SK-N-SH treated with all-trans-retinoic acid at 6 μM for 48 hours (cell line): ENCODE measurements around the gene TSHZ2.

Source experiments
- ATAC-seq: fragments of 200-7000 bp; cut with Tn5 transposase; 3 replicates; pipeline ENCODE4 v1.9.1; 2020; ENCODE audit warnings: mild to moderate bottlenecking, moderate library complexity
- BACH2 ChIP-seq: fragments of 250-450 bp; sonication (Bioruptor Pico); IDR thresholded peaks from 2 replicates; pipeline ENCODE4 v1.9.0; 2021; ENCODE audit warnings: mild to moderate bottlenecking, borderline replicate concordance
- CSDC2 ChIP-seq: fragments of 250-450 bp; sonication (Bioruptor Pico); IDR thresholded peaks from 2 replicates; pipeline ENCODE4 v1.5.0; 2020; ENCODE audit warnings: mild to moderate bottlenecking, moderate library complexity
- ESRRG ChIP-seq: fragments of 250-450 bp; sonication (Bioruptor Pico); IDR thresholded peaks from 2 replicates; pipeline ENCODE4 v1.6.1; 2021; ENCODE audit warnings: mild to moderate bottlenecking
- ISL1 ChIP-seq: fragments of 250-450 bp; sonication (Bioruptor Pico); IDR thresholded peaks from 2 replicates; pipeline ENCODE4 v2.1.2; 2022; ENCODE audit warnings: mild to moderate bottlenecking, moderate library complexity
- OSR1 ChIP-seq: fragments of 250-450 bp; sonication (Bioruptor Pico); IDR thresholded peaks from 2 replicates; pipeline ENCODE4 v1.8.0; 2022; ENCODE audit warnings: moderate library complexity, mild to moderate bottlenecking, inconsistent platforms
- PPARA ChIP-seq: fragments of 250-450 bp; sonication (Bioruptor Pico); IDR thresholded peaks from 2 replicates; pipeline ENCODE4 v1.5.0; 2020; ENCODE audit warnings: mild to moderate bottlenecking, borderline replicate concordance
- SNAI2 ChIP-seq: fragments of 250-450 bp; sonication (Bioruptor Pico); IDR thresholded peaks from 2 replicates; pipeline ENCODE4 v1.5.0; 2020; ENCODE audit warnings: mild to moderate bottlenecking, moderate library complexity
- TCF4 ChIP-seq: fragments of 250-450 bp; sonication (Bioruptor Pico); IDR thresholded peaks from 2 replicates; pipeline ENCODE4 v1.8.0; 2021; ENCODE audit warnings: mild to moderate bottlenecking, moderate library complexity, borderline replicate concordance
- TOX ChIP-seq: fragments of 250-450 bp; sonication (Bioruptor Pico); IDR thresholded peaks from 2 replicates; pipeline ENCODE4 v1.8.0; 2021; ENCODE audit warnings: mild to moderate bottlenecking, moderate library complexity, borderline replicate concordance
- ZC3H10 ChIP-seq: fragments of 250-450 bp; sonication (Bioruptor Pico); IDR thresholded peaks from 2 replicates; pipeline ENCODE4 v1.5.1; 2021; ENCODE audit warnings: mild to moderate bottlenecking, moderate library complexity
- ZFP3 ChIP-seq: fragments of 250-450 bp; sonication (Bioruptor Pico); IDR thresholded peaks from 2 replicates; pipeline ENCODE4 v1.5.0; 2020; ENCODE audit warnings: mild to moderate bottlenecking, moderate library complexity
- ZFP30 ChIP-seq: fragments of 450-650 bp; formaldehyde crosslinking; IDR thresholded peaks from 2 replicates; pipeline ENCODE4 v1.5.0; 2022; ENCODE audit warnings: mild to moderate bottlenecking, moderate library complexity
- ZNF565 ChIP-seq: fragments of 450-650 bp; formaldehyde crosslinking; conservative IDR thresholded peaks from 2 replicates; pipeline ENCODE4 v1.5.0; 2020; ENCODE audit warnings: low read depth, mild to moderate bottlenecking, moderate library complexity
- ZNF70 ChIP-seq: fragments of 450-650 bp; formaldehyde crosslinking; IDR thresholded peaks from 2 replicates; pipeline ENCODE4 v1.5.0; 2020; ENCODE audit warnings: mild to moderate bottlenecking, moderate library complexity
- ZNF8 ChIP-seq: fragments of 450-650 bp; formaldehyde crosslinking; IDR thresholded peaks from 2 replicates; pipeline ENCODE4 v1.5.0; 2020; ENCODE audit warnings: mild to moderate bottlenecking, moderate library complexity
- TF ChIP-seq, protein P1 (sequence below): fragments of 250-450 bp; sonication (Bioruptor Pico); IDR thresholded peaks from 2 replicates; pipeline ENCODE4 v1.8.0; 2021; ENCODE audit warnings: low read depth, mild to moderate bottlenecking, moderate library complexity, borderline replicate concordance
- TF ChIP-seq, protein P2 (sequence below): fragments of 250-450 bp; sonication (Bioruptor Pico); IDR thresholded peaks from 2 replicates; pipeline ENCODE4 v1.8.0; 2020; ENCODE audit warnings: mild to moderate bottlenecking, moderate library complexity, borderline replicate concordance
- TF ChIP-seq, protein P3 (sequence below): fragments of 250-450 bp; sonication (Bioruptor Pico); IDR thresholded peaks from 2 replicates; pipeline ENCODE4 v1.5.0; 2020; ENCODE audit warnings: mild to moderate bottlenecking, moderate library complexity
- TF ChIP-seq, protein P4 (sequence below): fragments of 250-450 bp; sonication (Bioruptor Pico); IDR thresholded peaks from 2 replicates; pipeline ENCODE4 v1.5.1; 2021; ENCODE audit warnings: mild to moderate bottlenecking, moderate library complexity

Gene TSHZ2

DNA sequence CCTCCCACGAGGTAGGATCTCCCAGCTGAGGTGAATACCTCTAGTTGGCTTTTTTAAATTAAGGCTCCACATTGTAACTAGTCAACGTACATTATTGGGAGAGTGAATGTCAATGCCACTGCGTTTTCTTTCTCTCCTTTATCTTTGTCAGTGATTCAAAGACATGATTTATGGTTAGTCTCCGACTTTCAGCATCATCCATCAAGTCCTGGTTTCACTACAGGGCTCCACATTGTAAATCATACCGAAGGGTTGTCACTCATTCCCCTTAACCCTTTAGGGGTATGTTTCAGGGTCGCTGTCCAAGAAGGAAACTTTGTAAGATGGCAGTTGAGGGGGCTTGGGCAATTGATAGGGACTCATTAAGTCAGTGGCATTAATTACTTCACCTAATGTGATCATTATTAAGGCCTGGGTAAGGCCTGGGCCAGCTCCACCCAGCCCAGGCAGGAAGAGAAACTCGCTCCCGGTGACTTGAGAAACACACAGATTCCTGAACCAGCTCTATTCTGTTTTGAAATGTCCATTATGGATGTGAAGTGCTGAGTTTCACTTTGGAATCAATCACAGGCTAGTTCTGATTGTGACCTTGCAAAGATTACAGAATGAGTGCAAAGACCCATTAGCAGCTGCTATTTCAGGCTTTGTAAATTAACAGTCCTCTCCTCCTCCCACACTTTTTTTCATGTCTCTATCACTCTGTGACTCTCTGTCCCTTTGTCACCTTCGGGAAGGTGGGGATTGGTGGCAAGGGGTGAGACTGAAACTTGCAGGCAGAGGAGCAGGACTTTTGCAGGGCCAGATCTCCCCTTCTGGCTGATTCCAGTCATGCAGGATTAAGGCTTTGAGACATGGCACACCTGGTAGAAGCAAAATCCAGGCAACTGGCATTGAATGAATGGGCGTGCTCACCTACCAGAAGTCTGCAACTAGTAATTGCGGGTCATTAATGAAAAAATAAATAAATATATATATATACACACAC is 222.4 kb downstream of the TSHZ2 start (continued):
- TF ChIP-seq, protein P1, sequence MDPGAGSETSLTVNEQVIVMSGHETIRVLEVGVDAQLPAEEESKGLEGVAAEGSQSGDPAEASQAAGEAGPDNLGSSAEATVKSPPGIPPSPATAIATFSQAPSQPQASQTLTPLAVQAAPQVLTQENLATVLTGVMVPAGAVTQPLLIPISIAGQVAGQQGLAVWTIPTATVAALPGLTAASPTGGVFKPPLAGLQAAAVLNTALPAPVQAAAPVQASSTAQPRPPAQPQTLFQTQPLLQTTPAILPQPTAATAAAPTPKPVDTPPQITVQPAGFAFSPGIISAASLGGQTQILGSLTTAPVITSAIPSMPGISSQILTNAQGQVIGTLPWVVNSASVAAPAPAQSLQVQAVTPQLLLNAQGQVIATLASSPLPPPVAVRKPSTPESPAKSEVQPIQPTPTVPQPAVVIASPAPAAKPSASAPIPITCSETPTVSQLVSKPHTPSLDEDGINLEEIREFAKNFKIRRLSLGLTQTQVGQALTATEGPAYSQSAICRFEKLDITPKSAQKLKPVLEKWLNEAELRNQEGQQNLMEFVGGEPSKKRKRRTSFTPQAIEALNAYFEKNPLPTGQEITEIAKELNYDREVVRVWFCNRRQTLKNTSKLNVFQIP (CRISPR knock-in tag) = no peak
- TF ChIP-seq CSDC2 (CRISPR knock-in tag) (no peak), ZNF70 (CRISPR knock-in tag) (no peak)
- TF ChIP-seq, all 23 proteins: peak for 0

DNA sequence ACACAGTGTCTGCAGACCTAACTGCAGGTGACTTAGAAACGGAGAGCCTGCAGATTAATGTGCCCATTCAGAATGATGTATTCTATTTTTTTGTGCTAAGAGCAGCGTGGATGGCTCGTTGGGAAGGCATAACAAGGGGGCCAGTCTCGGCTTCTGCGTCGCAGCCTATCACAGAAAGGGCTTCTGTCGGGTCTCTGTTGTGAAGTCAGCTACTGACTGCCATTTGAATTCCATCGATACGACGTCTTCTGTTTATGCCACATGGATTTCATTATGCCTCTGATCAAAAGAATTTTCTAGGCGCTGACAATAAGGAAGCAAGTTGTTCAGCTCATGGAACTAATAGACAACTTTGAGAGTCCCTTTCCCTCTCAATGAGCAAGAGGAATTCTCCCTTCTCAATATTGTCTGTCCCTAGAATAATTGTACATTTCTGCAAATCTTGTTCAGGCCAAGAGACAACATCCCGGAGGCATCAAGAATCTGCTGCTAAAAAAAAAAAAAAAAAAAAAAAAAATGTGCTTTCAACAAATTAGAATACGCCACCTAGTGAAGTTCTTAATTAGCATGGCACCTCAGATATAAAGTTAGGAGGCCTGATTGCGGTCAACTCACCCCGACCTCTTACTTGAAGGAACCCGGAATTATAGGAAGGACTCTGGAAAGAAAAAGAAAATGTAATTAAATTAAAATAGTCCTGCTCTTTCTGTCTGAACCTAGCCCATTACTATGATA is 223.9 kb downstream of the TSHZ2 start:
- no peak for TF ChIP-seq TOX (CRISPR knock-in tag)
- no peak for TF ChIP-seq ZNF8 (CRISPR knock-in tag)
- TF ChIP-seq ISL1 (CRISPR knock-in tag) = no peak
- TF ChIP-seq ZFP30 = no peak
- no peak for TF ChIP-seq CSDC2 (CRISPR knock-in tag)
- no peak for TF ChIP-seq ESRRG (CRISPR knock-in tag)
- no peak for TF ChIP-seq ZFP3 (CRISPR knock-in tag)
- TF ChIP-seq, protein P2, sequence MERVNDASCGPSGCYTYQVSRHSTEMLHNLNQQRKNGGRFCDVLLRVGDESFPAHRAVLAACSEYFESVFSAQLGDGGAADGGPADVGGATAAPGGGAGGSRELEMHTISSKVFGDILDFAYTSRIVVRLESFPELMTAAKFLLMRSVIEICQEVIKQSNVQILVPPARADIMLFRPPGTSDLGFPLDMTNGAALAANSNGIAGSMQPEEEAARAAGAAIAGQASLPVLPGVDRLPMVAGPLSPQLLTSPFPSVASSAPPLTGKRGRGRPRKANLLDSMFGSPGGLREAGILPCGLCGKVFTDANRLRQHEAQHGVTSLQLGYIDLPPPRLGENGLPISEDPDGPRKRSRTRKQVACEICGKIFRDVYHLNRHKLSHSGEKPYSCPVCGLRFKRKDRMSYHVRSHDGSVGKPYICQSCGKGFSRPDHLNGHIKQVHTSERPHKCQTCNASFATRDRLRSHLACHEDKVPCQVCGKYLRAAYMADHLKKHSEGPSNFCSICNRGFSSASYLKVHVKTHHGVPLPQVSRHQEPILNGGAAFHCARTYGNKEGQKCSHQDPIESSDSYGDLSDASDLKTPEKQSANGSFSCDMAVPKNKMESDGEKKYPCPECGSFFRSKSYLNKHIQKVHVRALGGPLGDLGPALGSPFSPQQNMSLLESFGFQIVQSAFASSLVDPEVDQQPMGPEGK (CRISPR knock-in tag) = no peak
- TF ChIP-seq, protein P3, sequence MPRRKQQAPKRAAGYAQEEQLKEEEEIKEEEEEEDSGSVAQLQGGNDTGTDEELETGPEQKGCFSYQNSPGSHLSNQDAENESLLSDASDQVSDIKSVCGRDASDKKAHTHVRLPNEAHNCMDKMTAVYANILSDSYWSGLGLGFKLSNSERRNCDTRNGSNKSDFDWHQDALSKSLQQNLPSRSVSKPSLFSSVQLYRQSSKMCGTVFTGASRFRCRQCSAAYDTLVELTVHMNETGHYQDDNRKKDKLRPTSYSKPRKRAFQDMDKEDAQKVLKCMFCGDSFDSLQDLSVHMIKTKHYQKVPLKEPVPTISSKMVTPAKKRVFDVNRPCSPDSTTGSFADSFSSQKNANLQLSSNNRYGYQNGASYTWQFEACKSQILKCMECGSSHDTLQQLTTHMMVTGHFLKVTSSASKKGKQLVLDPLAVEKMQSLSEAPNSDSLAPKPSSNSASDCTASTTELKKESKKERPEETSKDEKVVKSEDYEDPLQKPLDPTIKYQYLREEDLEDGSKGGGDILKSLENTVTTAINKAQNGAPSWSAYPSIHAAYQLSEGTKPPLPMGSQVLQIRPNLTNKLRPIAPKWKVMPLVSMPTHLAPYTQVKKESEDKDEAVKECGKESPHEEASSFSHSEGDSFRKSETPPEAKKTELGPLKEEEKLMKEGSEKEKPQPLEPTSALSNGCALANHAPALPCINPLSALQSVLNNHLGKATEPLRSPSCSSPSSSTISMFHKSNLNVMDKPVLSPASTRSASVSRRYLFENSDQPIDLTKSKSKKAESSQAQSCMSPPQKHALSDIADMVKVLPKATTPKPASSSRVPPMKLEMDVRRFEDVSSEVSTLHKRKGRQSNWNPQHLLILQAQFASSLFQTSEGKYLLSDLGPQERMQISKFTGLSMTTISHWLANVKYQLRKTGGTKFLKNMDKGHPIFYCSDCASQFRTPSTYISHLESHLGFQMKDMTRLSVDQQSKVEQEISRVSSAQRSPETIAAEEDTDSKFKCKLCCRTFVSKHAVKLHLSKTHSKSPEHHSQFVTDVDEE (CRISPR knock-in tag) = no peak
- TF ChIP-seq, protein P4, sequence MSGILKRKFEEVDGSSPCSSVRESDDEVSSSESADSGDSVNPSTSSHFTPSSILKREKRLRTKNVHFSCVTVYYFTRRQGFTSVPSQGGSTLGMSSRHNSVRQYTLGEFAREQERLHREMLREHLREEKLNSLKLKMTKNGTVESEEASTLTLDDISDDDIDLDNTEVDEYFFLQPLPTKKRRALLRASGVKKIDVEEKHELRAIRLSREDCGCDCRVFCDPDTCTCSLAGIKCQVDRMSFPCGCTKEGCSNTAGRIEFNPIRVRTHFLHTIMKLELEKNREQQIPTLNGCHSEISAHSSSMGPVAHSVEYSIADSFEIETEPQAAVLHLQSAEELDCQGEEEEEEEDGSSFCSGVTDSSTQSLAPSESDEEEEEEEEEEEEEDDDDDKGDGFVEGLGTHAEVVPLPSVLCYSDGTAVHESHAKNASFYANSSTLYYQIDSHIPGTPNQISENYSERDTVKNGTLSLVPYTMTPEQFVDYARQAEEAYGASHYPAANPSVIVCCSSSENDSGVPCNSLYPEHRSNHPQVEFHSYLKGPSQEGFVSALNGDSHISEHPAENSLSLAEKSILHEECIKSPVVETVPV (CRISPR knock-in tag) = no peak
- no peak for TF ChIP-seq PPARA (CRISPR knock-in tag)
- no peak for ATAC-seq

DNA sequence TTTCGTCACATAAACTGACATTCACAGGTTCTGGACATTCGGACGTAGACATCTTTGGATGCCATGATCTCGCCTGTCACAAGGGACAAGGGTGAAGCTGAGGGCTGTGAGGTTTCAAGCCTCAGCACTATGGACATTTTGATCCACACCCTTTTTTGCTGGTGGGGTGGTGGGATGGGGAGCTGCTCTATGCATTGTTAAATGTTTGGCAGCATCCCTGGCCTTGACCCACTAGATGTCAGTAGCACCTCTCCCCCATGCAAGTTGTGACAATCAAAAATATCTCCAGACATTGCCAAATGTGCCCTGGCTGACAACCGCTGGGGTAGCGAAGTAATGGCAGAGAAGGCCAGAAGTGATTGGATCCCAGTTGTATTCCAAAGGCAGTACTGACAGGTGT is 229.4 kb downstream of the TSHZ2 start:
- no peak for ATAC-seq
- TF ChIP-seq ZNF565 (CRISPR knock-in tag) (no peak), ZC3H10 (no peak), ESRRG (CRISPR knock-in tag) (no peak), OSR1 (CRISPR knock-in tag) (no peak), ZFP30 (no peak), SNAI2 (CRISPR knock-in tag) (no peak), BACH2 (no peak), TOX (CRISPR knock-in tag) (no peak), TCF4 (CRISPR knock-in tag) (no peak), PPARA (CRISPR knock-in tag) (no peak), ISL1 (CRISPR knock-in tag) (no peak)
- TF ChIP-seq, protein P4 (CRISPR knock-in tag) = no peak
